Astrocyte of the spinal cord (primary cell): Measurements from ENCODE around the gene LARP1.
"Not testable (repeated sequence)": the region's sequence is repeated elsewhere in the genome, so short reads cannot be mapped to it uniquely, and the experiment has no call there.

Source experiments
- DNase-seq: peaks from one replicate; pipeline ENCODE4 v3.0.0; 2011; ENCODE audit warnings: low read depth, low spot score
- H3K4me3 ChIP-seq: 2 replicates; pipeline ENCODE4 v1.5.1; 2011; ENCODE audit warnings: low read depth, mild to moderate bottlenecking, low read length, moderate library complexity
- CTCF ChIP-seq: IDR thresholded peaks from 2 replicates; pipeline ENCODE4 v1.5.1; 2012; ENCODE audit warnings: low read depth, mild to moderate bottlenecking, low read length, inconsistent platforms
- in situ Hi-C: cut with HindIII; loops from 2 replicates; pipeline ENCODE4 v1.10.0; 2017; ENCODE audit warnings: low sequenced_read_pairs

LARP1 gene

GRCh38 chr5:154756868-154757813 is 2.0 kb downstream of the LARP1 start:
- no peak for DNase-seq
- in situ Hi-C loops: no loop called here
- H3K4me3 ChIP-seq: peak overlapping the region; percentile 92
- no peak for TF ChIP-seq CTCF

- in situ Hi-C loops: no loop called here
- peak overlapping the region; percentile 92 for H3K4me3 ChIP-seq
- no peak for TF ChIP-seq CTCF
- no peak for DNase-seq
Measured at GRCh38 chr5:154757814-154758406, 2.7 kb downstream of the LARP1 start.

- in situ Hi-C loops: no loop called here
- H3K4me3 ChIP-seq: peak overlapping the region; percentile 20
- TF ChIP-seq CTCF: no peak
- DNase-seq: no peak
Measured at GRCh38 chr5:154758493-154758892, 3.3 kb downstream of the LARP1 start.

GRCh38 chr5:154758977-154759376 is 3.8 kb downstream of the LARP1 start:
- no peak for TF ChIP-seq CTCF
- in situ Hi-C loops: no loop called here
- H3K4me3 ChIP-seq: no peak overlapping the region
- DNase-seq: no peak

- in situ Hi-C loops, H3K4me3 ChIP-seq, DNase-seq: not testable (repeated sequence)
Measured at GRCh38 chr5:154759868-154760267, 4.7 kb downstream of the LARP1 start.

GRCh38 chr5:154761046-154761736 is 6.0 kb downstream of the LARP1 start:
- no peak for DNase-seq
- no peak for TF ChIP-seq CTCF
- in situ Hi-C loops: no loop called here
- no peak overlapping the region for H3K4me3 ChIP-seq
